Nephron (organoid): Measurements from ENCODE around the gene IGFBP4.
A peak's percentile ranks its signal among the peaks of the same experiment; 100 is the strongest.

Experiments
- H3K27ac Mint-ChIP-seq, 3 experiments: 2 replicates each; pipeline ENCODE4 v1.8.0; 2020; ENCODE audit warnings: mixed read lengths in 3 of 3, mild to moderate bottlenecking in 2 of 3, moderate library complexity in 1 of 3
- H3K27me3 Mint-ChIP-seq: 2 replicates; pipeline ENCODE4 v1.8.0; 2021; ENCODE audit warnings: low read depth, mild to moderate bottlenecking, moderate library complexity, mixed read lengths
- H3K36me3 Mint-ChIP-seq: 2 replicates; pipeline ENCODE4 v1.8.0; 2020; ENCODE audit warnings: low read depth, mixed read lengths
- H3K4me1 Mint-ChIP-seq: 2 replicates; pipeline ENCODE4 v1.8.0; 2020; ENCODE audit warnings: mixed read lengths
- H3K4me3 Mint-ChIP-seq, 3 experiments: 2 replicates each; pipeline ENCODE4 v1.8.0; 2020; ENCODE audit warnings: mild to moderate bottlenecking in 3 of 3, mixed read lengths in 3 of 3, moderate library complexity in 2 of 3
- H3K9me3 Mint-ChIP-seq: 2 replicates; pipeline ENCODE4 v1.8.0; 2020; ENCODE audit warnings: mixed read lengths
- TF ChIP-seq, protein P1 (sequence below), 3 experiments: fragments of 200-600 bp; sonication (generic); IDR thresholded peaks; one replicate each; pipeline ENCODE4 v1.5.0; 2021; ENCODE audit warnings: antibody characterized with exemption in 3 of 3; ENCODE audit not compliant: unreplicated experiment in 3 of 3

The IGFBP4 gene

DNA sequence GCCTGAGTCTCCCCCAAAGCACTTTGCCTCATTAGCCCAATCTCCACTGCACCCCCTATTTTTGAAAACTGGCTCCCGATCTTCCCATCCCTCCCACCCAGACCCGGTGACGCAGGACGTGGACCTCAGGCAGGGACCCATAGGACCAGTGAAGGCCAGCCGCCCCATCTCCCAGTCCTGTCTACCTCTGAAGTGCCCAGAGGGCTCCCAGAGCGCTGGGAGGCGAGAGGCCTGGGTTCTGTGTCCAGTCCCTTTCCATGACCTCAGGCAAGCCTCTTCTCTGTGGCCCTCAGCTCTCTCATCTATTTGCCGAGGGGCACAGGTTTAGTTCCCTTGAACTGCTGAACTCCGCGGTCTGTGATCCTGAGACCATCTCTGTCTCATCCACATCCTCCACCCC is 57.5 kb downstream of the IGFBP4 start:
- TF ChIP-seq, protein P1, sequence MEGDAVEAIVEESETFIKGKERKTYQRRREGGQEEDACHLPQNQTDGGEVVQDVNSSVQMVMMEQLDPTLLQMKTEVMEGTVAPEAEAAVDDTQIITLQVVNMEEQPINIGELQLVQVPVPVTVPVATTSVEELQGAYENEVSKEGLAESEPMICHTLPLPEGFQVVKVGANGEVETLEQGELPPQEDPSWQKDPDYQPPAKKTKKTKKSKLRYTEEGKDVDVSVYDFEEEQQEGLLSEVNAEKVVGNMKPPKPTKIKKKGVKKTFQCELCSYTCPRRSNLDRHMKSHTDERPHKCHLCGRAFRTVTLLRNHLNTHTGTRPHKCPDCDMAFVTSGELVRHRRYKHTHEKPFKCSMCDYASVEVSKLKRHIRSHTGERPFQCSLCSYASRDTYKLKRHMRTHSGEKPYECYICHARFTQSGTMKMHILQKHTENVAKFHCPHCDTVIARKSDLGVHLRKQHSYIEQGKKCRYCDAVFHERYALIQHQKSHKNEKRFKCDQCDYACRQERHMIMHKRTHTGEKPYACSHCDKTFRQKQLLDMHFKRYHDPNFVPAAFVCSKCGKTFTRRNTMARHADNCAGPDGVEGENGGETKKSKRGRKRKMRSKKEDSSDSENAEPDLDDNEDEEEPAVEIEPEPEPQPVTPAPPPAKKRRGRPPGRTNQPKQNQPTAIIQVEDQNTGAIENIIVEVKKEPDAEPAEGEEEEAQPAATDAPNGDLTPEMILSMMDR (IDR thresholded peaks at IDR 0.05; ENCODE audit: unreplicated experiment in 3 of 3) = no peak

DNA sequence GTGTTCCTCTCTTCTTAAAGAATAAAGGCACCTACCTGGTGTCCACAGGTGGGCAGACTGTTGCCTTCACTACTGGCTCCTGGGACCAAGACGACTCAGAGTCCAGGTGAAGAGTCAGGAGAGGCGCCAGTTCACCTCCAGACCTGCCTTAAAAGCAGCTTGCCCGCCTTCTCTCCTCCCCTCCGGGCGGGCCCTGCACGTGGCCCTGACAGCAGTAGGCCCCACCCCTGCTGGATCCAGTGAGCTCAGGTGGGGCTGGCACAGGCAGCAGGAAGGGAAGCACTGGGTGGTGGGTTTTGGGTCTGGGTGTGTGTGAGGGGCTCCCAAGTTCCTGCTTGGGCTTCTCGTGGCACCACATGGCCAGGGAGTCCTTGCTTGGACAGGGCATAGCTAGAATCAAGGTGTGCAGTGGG is 58.3 kb downstream of the IGFBP4 start, which contains the start of gene TNS4:
Gene TNS4, minus strand, starts transcription at position 125 of the 413 bp plus-strand sequence. CDS start 5,198 bp downstream, outside the sequence.
- peaks cover 26% of the 10 kb centered on the region for H3K4me1 Mint-ChIP-seq
- no peaks in the 10 kb centered on the region for H3K9me3 Mint-ChIP-seq
- H3K27me3 Mint-ChIP-seq = peaks cover 14% of the 10 kb centered on the region
- peak within 1 kb of the TSS in 2 of 3 experiments; percentile 7 to 23 for H3K4me3 Mint-ChIP-seq
- peak within 1 kb of the TSS in 1 of 3 experiments; percentile 37 for H3K27ac Mint-ChIP-seq
- H3K36me3 Mint-ChIP-seq = no peaks in the 10 kb centered on the region
- TF ChIP-seq, protein P1 (IDR thresholded peaks at IDR 0.05; ENCODE audit: unreplicated experiment in 3 of 3) = no peak

More for the DNA sequence above, 57.5 kb downstream of the IGFBP4 start:
- Mint-ChIP-seq H3K27ac (peak overlapping the region in 1 of 3 experiments; percentile 37), H3K4me3 (no peak overlapping the region), H3K9me3 (no peaks in the 10 kb centered on the region), H3K36me3 (no peaks in the 10 kb centered on the region), H3K27me3 (peaks cover 10% of the 10 kb centered on the region), H3K4me1 (peaks cover 21% of the 10 kb centered on the region)

DNA sequence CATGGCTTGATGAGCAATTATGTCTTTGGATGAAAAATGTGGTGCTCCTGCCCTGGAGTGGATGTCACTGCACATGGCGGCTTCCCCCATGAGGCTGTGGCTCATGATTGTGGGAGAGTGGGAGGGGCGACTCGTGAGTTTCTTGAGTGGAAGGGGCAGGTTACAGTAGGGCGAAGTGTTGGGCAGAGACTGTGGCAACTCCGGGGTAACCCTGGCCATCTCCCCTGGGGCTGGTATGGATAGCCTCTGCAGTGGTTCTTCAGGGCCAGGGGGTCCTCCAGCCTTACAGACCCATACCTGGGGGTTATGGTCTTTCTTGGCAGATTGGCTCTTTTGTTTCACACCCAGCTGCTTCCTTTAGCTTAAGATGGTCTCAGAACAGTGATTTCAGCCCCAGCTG is 59.5 kb downstream of the IGFBP4 start:
- no peaks in the 10 kb centered on the region for H3K9me3 Mint-ChIP-seq
- H3K27me3 Mint-ChIP-seq = peaks cover 14% of the 10 kb centered on the region
- TF ChIP-seq, protein P1 (IDR thresholded peaks at IDR 0.05; ENCODE audit: unreplicated experiment in 3 of 3) = no peak
- no peaks in the 10 kb centered on the region for H3K36me3 Mint-ChIP-seq
- peaks cover 30% of the 10 kb centered on the region for H3K4me1 Mint-ChIP-seq
- no peak overlapping the region for H3K4me3 Mint-ChIP-seq
- H3K27ac Mint-ChIP-seq = peak overlapping the region in 1 of 3 experiments; percentile 29

DNA sequence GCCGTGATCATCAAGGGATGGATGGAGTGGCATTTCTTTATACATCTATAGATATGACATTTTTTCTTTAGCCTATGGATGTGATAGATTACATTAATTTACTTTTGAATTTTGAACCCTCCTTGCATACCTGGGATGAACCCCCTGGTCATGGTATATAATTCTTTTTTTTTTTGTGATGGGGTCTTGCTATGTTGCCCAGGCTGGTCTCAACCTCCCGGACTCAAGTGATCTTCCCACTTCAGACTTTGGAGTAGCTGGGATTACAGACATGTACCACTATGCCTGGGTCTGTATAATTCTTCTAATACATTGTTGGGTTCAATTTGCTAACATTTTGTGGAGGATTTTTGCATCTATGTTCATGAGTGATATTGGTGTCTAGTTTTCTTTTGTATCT is 59.9 kb downstream of the IGFBP4 start:
- Mint-ChIP-seq H3K36me3 (no peaks in the 10 kb centered on the region), H3K9me3 (no peaks in the 10 kb centered on the region), H3K4me3 (no peak overlapping the region), H3K27me3 (peaks cover 14% of the 10 kb centered on the region), H3K27ac (peak overlapping the region in 1 of 3 experiments; percentile 29), H3K4me1 (peaks cover 29% of the 10 kb centered on the region)
- TF ChIP-seq, protein P1 (IDR thresholded peaks at IDR 0.05; ENCODE audit: unreplicated experiment in 3 of 3) = no peak

DNA sequence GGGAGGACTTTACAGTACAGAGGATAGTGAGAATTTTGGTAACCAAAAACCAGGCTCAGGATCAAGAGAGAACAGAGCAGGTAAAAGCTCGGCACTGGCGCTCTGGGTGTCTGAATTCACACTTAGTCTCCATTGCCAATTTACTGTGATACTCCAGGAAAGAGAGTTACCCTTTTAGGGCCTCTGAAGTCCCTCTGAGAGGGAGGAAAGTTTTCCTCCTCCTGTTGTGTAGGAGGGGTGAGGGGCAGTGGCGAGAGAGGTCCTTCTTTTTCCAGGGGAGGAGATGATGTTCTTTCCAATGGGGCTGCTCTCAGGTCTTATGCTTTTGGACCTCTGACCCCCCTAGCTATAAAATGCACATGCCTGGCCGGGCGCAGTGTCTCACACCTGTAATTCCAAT is 63.5 kb downstream of the IGFBP4 start:
- Mint-ChIP-seq H3K9me3 (no peaks in the 10 kb centered on the region), H3K4me3 (no peak overlapping the region), H3K36me3 (no peaks in the 10 kb centered on the region), H3K4me1 (peaks cover 35% of the 10 kb centered on the region), H3K27me3 (peaks cover 13% of the 10 kb centered on the region), H3K27ac (peak overlapping the region; percentile 12 to 63 (median 38))
- TF ChIP-seq, protein P1 (IDR thresholded peaks at IDR 0.05; ENCODE audit: unreplicated experiment in 3 of 3) = no peak
